ENCODE measurements around the gene STARD3NL. TPM values are rescaled to one million over a fixed set of nuclear protein-coding genes. Genes with fewer than 3 reads are reported as not detected.

The STARD3NL gene
- total and polyA plus RNA-seq, 2 of the 13 experiments (the other 11 are each of a cell fraction or from before 2014, with no cell fraction given) = 37.3 to 42.3 TPM

GRCh38 chr7:38169847-38170246 is 8.2 kb upstream of the STARD3NL start (continued):
- TF ChIP-seq, protein P1, sequence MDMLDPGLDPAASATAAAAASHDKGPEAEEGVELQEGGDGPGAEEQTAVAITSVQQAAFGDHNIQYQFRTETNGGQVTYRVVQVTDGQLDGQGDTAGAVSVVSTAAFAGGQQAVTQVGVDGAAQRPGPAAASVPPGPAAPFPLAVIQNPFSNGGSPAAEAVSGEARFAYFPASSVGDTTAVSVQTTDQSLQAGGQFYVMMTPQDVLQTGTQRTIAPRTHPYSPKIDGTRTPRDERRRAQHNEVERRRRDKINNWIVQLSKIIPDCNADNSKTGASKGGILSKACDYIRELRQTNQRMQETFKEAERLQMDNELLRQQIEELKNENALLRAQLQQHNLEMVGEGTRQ (IDR thresholded peaks at IDR 0.05; ENCODE audit: low read depth, low read length) = no peak
- TF ChIP-seq, protein P1 (CRISPR knock-in tag; IDR thresholded peaks at IDR 0.05; ENCODE audit: borderline replicate concordance) = no peak
- TF ChIP-seq HOXD1 (CRISPR knock-in tag; IDR thresholded peaks at IDR 0.05) (no peak), ZGPAT (CRISPR knock-in tag; IDR thresholded peaks at IDR 0.05) (no peak)

DNA sequence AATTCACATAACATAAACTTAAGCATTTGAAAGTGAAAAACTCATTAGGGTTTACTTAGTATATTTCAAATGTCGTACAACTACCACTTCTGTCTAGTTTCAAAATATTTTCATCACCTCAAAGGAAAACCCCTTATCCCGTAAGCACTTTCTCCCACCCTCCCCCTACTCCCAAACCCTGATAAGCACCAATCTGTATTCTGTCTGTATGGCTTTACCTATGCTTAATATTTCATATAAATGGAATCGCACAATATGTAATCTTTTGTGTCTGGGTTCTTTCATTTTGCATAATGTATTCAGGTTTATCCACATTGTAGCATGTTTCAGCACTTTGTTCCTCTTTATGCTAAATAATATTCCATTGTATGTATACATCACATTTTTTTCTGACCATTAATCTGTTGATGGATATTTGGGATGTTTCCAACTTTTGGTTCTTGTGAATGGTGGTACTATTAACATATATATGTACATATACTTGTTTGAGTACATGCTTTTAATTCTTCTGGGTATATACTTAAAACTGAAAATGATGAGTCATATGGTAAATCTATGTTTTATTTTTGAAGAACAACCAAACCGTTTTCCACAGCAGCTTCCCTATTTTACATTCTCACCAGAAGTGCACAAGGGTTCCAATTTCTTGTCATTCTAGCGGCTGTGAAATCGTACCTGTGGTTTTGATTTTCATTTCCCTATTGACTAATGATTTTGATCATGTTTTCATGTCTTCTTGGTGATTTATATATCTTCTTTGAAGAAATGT is 6.2 kb upstream of the STARD3NL start:
- POLR2A ChIA-PET = no interaction called here
- FAIRE-seq = no peak
- H3K4me1 ChIP-seq (ENCODE audit: insufficient read depth, low read length) = no peaks in the 10 kb centered on the region
- H2AFZ ChIP-seq (ENCODE audit: low read length) = no peak overlapping the region
- no peaks in the 10 kb centered on the region for H3K27me3 ChIP-seq (ENCODE audit: control insufficient read depth in 1 of 2, insufficient read depth in 2 of 2, low read length in 2 of 2)
- no peak overlapping the region for H3K4me3 ChIP-seq (replicated peaks in 1 of 3; ENCODE audit: insufficient read depth in 1 of 3, low read depth in 2 of 3, low read length in 3 of 3)
- CTCF ChIA-PET (ENCODE audit: low intra/inter-chr PET ratio, low total read pairs) = no interaction called here
- WGBS (ENCODE audit: low lambda C conversion rate) = 21% methylated on average over 6 of the region's 6 CpGs
- intact Hi-C loops (cut with micrococcal nuclease; ENCODE audit: unreplicated experiment) = no loop called here
- H3K79me2 ChIP-seq (ENCODE audit: insufficient read depth, low read length) = no peaks in the 10 kb centered on the region
- no peak for DNase-seq (ENCODE audit: low spot score)
- H3K4me2 ChIP-seq (ENCODE audit: low read depth, low read length) = no peak overlapping the region
- TF ChIP-seq ZNF446 (CRISPR knock-in tag; IDR thresholded peaks at IDR 0.05) = no peak
- no peak for TF ChIP-seq ZNF747 (CRISPR knock-in tag; IDR thresholded peaks at IDR 0.05; ENCODE audit: borderline replicate concordance)
- TF ChIP-seq ZNF556 (CRISPR knock-in tag; IDR thresholded peaks at IDR 0.05; ENCODE audit: borderline replicate concordance) = no peak
- no peak for TF ChIP-seq ZNF790 (CRISPR knock-in tag; IDR thresholded peaks at IDR 0.05; ENCODE audit: borderline replicate concordance)
- TF ChIP-seq IRF1 (CRISPR knock-in tag; IDR thresholded peaks at IDR 0.05; ENCODE audit: low read depth) = no peak
- TF ChIP-seq NCOA1 (CRISPR knock-in tag; IDR thresholded peaks at IDR 0.05) = no peak
- TF ChIP-seq ATRX (CRISPR knock-in tag; IDR thresholded peaks at IDR 0.05; ENCODE audit: borderline replicate concordance) = no peak
- TF ChIP-seq IRF9 (CRISPR knock-in tag; IDR thresholded peaks at IDR 0.05; ENCODE audit: borderline replicate concordance) = no peak
- no peak for TF ChIP-seq KAT8 (CRISPR knock-in tag; IDR thresholded peaks at IDR 0.05)
- TF ChIP-seq U2AF1 (optimal IDR thresholded peaks at IDR 0.05; ENCODE audit: low read depth, low read length) = no peak
- TF ChIP-seq KLF9 (CRISPR knock-in tag; IDR thresholded peaks at IDR 0.05; ENCODE audit: low read depth) = no peak
- H4K20me1 ChIP-seq (ENCODE audit: insufficient read depth, low read length) = no peaks in the 10 kb centered on the region
- BruUV-seq (replicated peaks) = no TSS peak
- in situ Hi-C loops (cut with HindIII; ENCODE audit: extremely low pct_ligation_motif_present, low pct_unique_long_range_greater_than_20kb) = no loop called here
- no peak overlapping the region for H3K27ac ChIP-seq (ENCODE audit: extremely low read length, insufficient read depth, low read length)
- no peaks in the 10 kb centered on the region for H3K36me3 ChIP-seq (replicated peaks in 1 of 2; ENCODE audit: control insufficient read depth in 1 of 2, insufficient read depth in 2 of 2, low read length in 2 of 2)
- H3K9me3 ChIP-seq (ENCODE audit: low read length) = no peaks in the 10 kb centered on the region
- ATAC-seq = no peak
- no peak overlapping the region for H3K9ac ChIP-seq (ENCODE audit: insufficient read depth, low read depth, low read length)
